ENCODE measurements around the gene USH2A. TPM values are rescaled to one million over a fixed set of nuclear protein-coding genes. Genes with fewer than 3 reads are reported as not detected.

The USH2A gene
- total RNA-seq, 2 experiments from 2014 or later = not detected

GRCh38 chr1:216047811-216048572, 375.3 kb downstream of the USH2A start:
- Mint-ChIP-seq H3K36me3 (ENCODE audit: low read depth) (no peaks in the 10 kb centered on the region), H3K4me1 (ENCODE audit: low read depth) (no peaks in the 10 kb centered on the region), H3K27me3 (no peaks in the 10 kb centered on the region), H3K4me3 (no peak overlapping the region), H3K9me3 (peaks cover 12% of the 10 kb centered on the region), H3K27ac (no peak overlapping the region)
- DNase-seq = no peak
- intact Hi-C loops (cut with DNase I, micrococcal nuclease) = no loop called here
- Histone ChIP-seq H3K27me3 (ENCODE audit: control insufficient read depth in 1 of 2, insufficient read depth in 2 of 2, low read length in 2 of 2) (no peaks in the 10 kb centered on the region), H3K27ac (ENCODE audit: low read depth in 1 of 2, low read length in 2 of 2) (no peak overlapping the region), H3K4me1 (ENCODE audit: insufficient read depth, low read length) (no peaks in the 10 kb centered on the region), H3K36me3 (ENCODE audit: insufficient read depth, low read length) (no peaks in the 10 kb centered on the region), H3K9me3 (ENCODE audit: control insufficient read depth in 1 of 2, insufficient read depth in 1 of 2, low read length in 2 of 2) (peaks cover 0 to 6% of the 10 kb centered on the region in 2 experiments), H3K4me3 (ENCODE audit: low read length) (no peak overlapping the region)
- no peak for ATAC-seq (ENCODE audit: poor library complexity)
- ChIA-PET CTCF (no interaction called here), POLR2A (no interaction called here)
- no peak for TF ChIP-seq CTCF (IDR thresholded peaks at IDR 0.05)

- peaks cover 0 to 6% of the 10 kb centered on the region in 2 experiments for H3K9me3 ChIP-seq (ENCODE audit: control insufficient read depth in 1 of 2, insufficient read depth in 1 of 2, low read length in 2 of 2)
- TF ChIP-seq CTCF (IDR thresholded peaks at IDR 0.05) = no peak
- intact Hi-C loops (cut with DNase I, micrococcal nuclease) = no loop called here
- H3K9me3 Mint-ChIP-seq = peaks cover 7% of the 10 kb centered on the region
- no peaks in the 10 kb centered on the region for H3K36me3 ChIP-seq (ENCODE audit: insufficient read depth, low read length)
- H3K27me3 ChIP-seq (ENCODE audit: control insufficient read depth in 1 of 2, insufficient read depth in 2 of 2, low read length in 2 of 2) = no peaks in the 10 kb centered on the region
- POLR2A ChIA-PET = no interaction called here
- H3K4me1 Mint-ChIP-seq (ENCODE audit: low read depth) = no peaks in the 10 kb centered on the region
- H3K4me3 ChIP-seq (ENCODE audit: low read length) = no peak overlapping the region
- no peaks in the 10 kb centered on the region for H3K27me3 Mint-ChIP-seq
- H3K27ac ChIP-seq (ENCODE audit: low read depth in 1 of 2, low read length in 2 of 2) = no peak overlapping the region
- DNase-seq = no peak
- no peak overlapping the region for H3K27ac Mint-ChIP-seq
- H3K4me3 Mint-ChIP-seq = no peak overlapping the region
- ATAC-seq (ENCODE audit: poor library complexity) = no peak
- H3K4me1 ChIP-seq (ENCODE audit: insufficient read depth, low read length) = no peaks in the 10 kb centered on the region
- H3K36me3 Mint-ChIP-seq (ENCODE audit: low read depth) = no peaks in the 10 kb centered on the region
- CTCF ChIA-PET = no interaction called here
These were observed 376.9 kb downstream of the USH2A start for GRCh38 chr1:216046336-216046735.

- no peaks in the 10 kb centered on the region for H3K27me3 Mint-ChIP-seq
- no peak for DNase-seq
- intact Hi-C loops (cut with DNase I, micrococcal nuclease) = no loop called here
- no peak overlapping the region for H3K4me3 Mint-ChIP-seq
- no peaks in the 10 kb centered on the region for H3K36me3 Mint-ChIP-seq (ENCODE audit: low read depth)
- TF ChIP-seq CTCF (IDR thresholded peaks at IDR 0.05) = no peak
- peaks cover 0 to under 1% of the 10 kb centered on the region in 2 experiments for H3K9me3 ChIP-seq (ENCODE audit: control insufficient read depth in 1 of 2, insufficient read depth in 1 of 2, low read length in 2 of 2)
- H3K27ac ChIP-seq (ENCODE audit: low read depth in 1 of 2, low read length in 2 of 2) = no peak overlapping the region
- no peaks in the 10 kb centered on the region for H3K27me3 ChIP-seq (ENCODE audit: control insufficient read depth in 1 of 2, insufficient read depth in 2 of 2, low read length in 2 of 2)
- H3K4me1 Mint-ChIP-seq (ENCODE audit: low read depth) = no peaks in the 10 kb centered on the region
- CTCF ChIA-PET = no interaction called here
- no peak overlapping the region for H3K27ac Mint-ChIP-seq
- no peak for ATAC-seq (ENCODE audit: poor library complexity)
- H3K9me3 Mint-ChIP-seq = peaks cover 7% of the 10 kb centered on the region
- POLR2A ChIA-PET = no interaction called here
- H3K4me3 ChIP-seq (ENCODE audit: low read length) = no peak overlapping the region
- H3K36me3 ChIP-seq (ENCODE audit: insufficient read depth, low read length) = no peaks in the 10 kb centered on the region
- no peaks in the 10 kb centered on the region for H3K4me1 ChIP-seq (ENCODE audit: insufficient read depth, low read length)
These were observed 377.8 kb downstream of the USH2A start for GRCh38 chr1:216045400-216045799.
